Colonic mucosa (tissue), 4 donors: Measurements from ENCODE around the gene RPLP1. TPM values are rescaled to one million over a fixed set of nuclear protein-coding genes. Genes with fewer than 3 reads are reported as not detected.

Experiments
- DNase-seq: peaks from one replicate; pipeline ENCODE4 v3.0.0-alpha.2; 2020
- H3K27ac ChIP-seq: fragments of 200-600 bp; one replicate; pipeline ENCODE4 v1.8.0; 2021
- H3K27me3 ChIP-seq: fragments of 200-600 bp; one replicate; pipeline ENCODE4 v1.8.0; 2021
- H3K36me3 ChIP-seq: fragments of 200-600 bp; one replicate; pipeline ENCODE4 v1.8.0; 2021
- H3K4me1 ChIP-seq: fragments of 200-600 bp; one replicate; pipeline ENCODE4 v1.8.0; 2021; ENCODE audit warnings: mild to moderate bottlenecking
- H3K4me3 ChIP-seq: fragments of 200-600 bp; one replicate; pipeline ENCODE4 v1.8.0; 2021
- H3K9ac ChIP-seq, 2 donors: one replicate each; pipeline ENCODE4 v1.7.0; 2013; ENCODE audit warnings: control low read depth in 2 of 2, low read depth in 2 of 2, low read length in 2 of 2
- H3K9me3 ChIP-seq: fragments of 200-600 bp; one replicate; pipeline ENCODE4 v1.8.0; 2021
- CTCF ChIP-seq: fragments of 200-600 bp; IDR thresholded peaks from one replicate; pipeline ENCODE4 v1.8.0; 2022; ENCODE audit warnings: antibody characterized with exemption, mild to moderate bottlenecking
- intact Hi-C: fragments of 100-400 bp; cut with DNase I; formaldehyde crosslinking; loops from one replicate; pipeline ENCODE4 v1.14.1; 2022
- total RNA-seq, 2 donors: library from RNA; stranded (reverse); fragmentation: NEBNext Ultra II Directional in 1 of 2; extraction: Animal tissue kit (Norgen Biotek cat#: 25700) in 1 of 2; gene quantifications; one replicate each; pipeline ENCODE4 v1.2.1, GENCODE V29; 2021
- donor health status: healthy.
- donor health status: DM: no; HTN: no; CAD: no.
- donor health status: DM: no; HTN: no; CAD: no.

Gene RPLP1
- total RNA-seq, 2 donors from 2014 or later, result 1,531 to 1,739 TPM

DNA sequence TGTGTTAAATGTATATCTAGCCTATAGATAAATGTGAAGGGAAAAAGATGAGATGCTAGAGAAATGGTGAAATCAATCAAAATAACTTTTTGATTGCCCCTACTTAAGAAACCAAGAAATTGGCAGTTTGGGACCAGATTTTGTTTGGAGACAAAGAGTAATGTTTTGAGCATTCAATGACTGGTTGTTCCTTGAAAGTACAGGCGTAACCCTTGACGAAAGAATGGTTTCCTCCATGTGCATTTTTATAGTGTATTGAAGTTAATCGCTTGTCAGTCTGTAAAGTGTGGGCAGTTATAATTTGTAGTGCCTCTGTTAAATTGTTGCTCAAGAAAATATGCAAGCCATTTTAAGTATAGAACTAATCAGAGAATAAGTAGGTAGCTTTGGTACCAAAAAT is 37.2 kb upstream of the RPLP1 start:
- H3K27me3 ChIP-seq, result no peaks in the 10 kb centered on the region
- intact Hi-C loops, result no loop called here
- no peak overlapping the region for H3K9ac ChIP-seq
- H3K36me3 ChIP-seq, result no peaks in the 10 kb centered on the region
- no peak overlapping the region for H3K4me3 ChIP-seq
- H3K4me1 ChIP-seq, result no peaks in the 10 kb centered on the region
- TF ChIP-seq CTCF, result no peak
- no peak overlapping the region for H3K27ac ChIP-seq
- no peaks in the 10 kb centered on the region for H3K9me3 ChIP-seq
- DNase-seq, result no peak

DNA sequence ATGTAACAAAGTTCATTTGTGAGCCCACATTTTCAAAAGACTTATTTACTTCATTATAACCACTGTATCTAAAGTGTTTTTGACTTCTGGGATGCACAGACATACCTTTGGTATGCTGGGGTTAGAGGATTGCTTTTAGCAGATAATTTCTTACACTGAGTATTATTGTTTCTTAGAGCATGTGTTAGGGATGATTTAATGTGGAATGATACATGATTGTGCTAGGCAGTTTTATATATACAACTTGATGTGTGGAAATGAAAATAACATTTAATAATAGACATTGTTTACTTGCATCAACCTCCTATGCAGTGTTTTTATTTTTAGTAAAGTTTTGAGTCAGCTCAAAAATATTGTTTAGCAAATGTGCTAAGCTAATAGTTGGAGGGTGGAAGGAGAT is 35.0 kb upstream of the RPLP1 start:
- no peak for DNase-seq
- no peaks in the 10 kb centered on the region for H3K27me3 ChIP-seq
- no peaks in the 10 kb centered on the region for H3K4me1 ChIP-seq
- no peaks in the 10 kb centered on the region for H3K9me3 ChIP-seq
- intact Hi-C loops, result no loop called here
- no peaks in the 10 kb centered on the region for H3K36me3 ChIP-seq
- no peak overlapping the region for H3K4me3 ChIP-seq
- TF ChIP-seq CTCF, result no peak
- H3K27ac ChIP-seq, result no peak overlapping the region
- H3K9ac ChIP-seq, result no peak overlapping the region

DNA sequence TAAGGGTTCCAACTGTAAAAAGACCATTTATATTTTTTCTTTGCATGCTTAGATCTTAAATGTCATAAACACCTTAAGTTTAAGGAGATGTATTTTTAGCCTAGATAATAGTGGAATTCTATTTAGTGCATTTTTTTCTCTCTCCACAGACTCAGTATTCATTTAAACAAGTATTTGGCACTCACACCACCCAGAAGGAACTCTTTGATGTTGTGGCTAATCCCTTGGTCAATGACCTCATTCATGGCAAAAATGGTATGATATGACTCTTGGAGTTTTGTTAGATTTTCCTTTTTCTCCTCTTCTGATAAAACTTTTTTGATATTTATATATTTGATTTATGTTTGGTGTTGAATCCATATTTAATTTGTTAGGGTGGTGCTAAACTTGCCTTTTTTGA is 31.1 kb upstream of the RPLP1 start:
- H3K27me3 ChIP-seq, result no peaks in the 10 kb centered on the region
- H3K4me3 ChIP-seq, result no peak overlapping the region
- no peak for TF ChIP-seq CTCF
- no peaks in the 10 kb centered on the region for H3K4me1 ChIP-seq
- no peak overlapping the region for H3K9ac ChIP-seq
- H3K27ac ChIP-seq, result no peak overlapping the region
- H3K36me3 ChIP-seq, result no peaks in the 10 kb centered on the region
- DNase-seq, result no peak
- H3K9me3 ChIP-seq, result no peaks in the 10 kb centered on the region
- intact Hi-C loops, result loop anchor here (5.0 kb wide), 1 partner anchor 36 kb away; no protein-coding TSS in a partner anchor

GRCh38 chr15:69422336-69422895 is 30.2 kb upstream of the RPLP1 start:
- Histone ChIP-seq H3K9me3 (no peaks in the 10 kb centered on the region), H3K4me3 (no peak overlapping the region), H3K4me1 (no peaks in the 10 kb centered on the region), H3K36me3 (no peaks in the 10 kb centered on the region), H3K27me3 (no peaks in the 10 kb centered on the region), H3K27ac (no peak overlapping the region), H3K9ac (no peak overlapping the region)
- intact Hi-C loops, result loop anchor here (5.0 kb wide), 1 partner anchor 35 kb away; no protein-coding TSS in a partner anchor
- TF ChIP-seq CTCF, result no peak
- DNase-seq, result no peak

DNA sequence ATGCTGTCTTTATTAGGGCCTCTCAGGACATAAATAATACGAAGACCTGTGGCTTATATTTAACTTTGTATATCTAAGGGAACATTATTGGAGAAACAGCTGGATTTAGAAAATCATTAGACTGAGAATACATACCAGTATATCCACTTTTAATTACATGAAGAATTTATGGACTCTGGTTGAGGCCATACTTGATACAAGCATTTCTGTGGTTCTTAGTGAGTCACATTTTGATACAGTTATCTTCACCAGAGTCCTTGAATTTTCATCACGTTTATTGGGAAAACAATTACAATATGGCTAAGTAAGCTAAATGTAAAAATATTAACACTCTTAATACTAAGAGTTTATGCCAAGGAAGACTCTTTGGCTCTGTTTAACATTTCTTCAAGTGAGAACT is 28.6 kb upstream of the RPLP1 start:
- TF ChIP-seq CTCF, result no peak
- Histone ChIP-seq H3K9me3 (no peaks in the 10 kb centered on the region), H3K27me3 (no peaks in the 10 kb centered on the region), H3K4me3 (no peak overlapping the region), H3K4me1 (no peaks in the 10 kb centered on the region), H3K9ac (no peak overlapping the region), H3K36me3 (no peaks in the 10 kb centered on the region), H3K27ac (no peak overlapping the region)
- no peak for DNase-seq
- intact Hi-C loops, result loop anchor here (5.0 kb wide), 1 partner anchor 33 kb away; no protein-coding TSS in a partner anchor
